ENCODE measurements around the gene ISY1.
"Not testable (repeated sequence)": the region's sequence is repeated elsewhere in the genome, so short reads cannot be mapped to it uniquely, and the experiment has no call there.

ISY1 gene

DNA sequence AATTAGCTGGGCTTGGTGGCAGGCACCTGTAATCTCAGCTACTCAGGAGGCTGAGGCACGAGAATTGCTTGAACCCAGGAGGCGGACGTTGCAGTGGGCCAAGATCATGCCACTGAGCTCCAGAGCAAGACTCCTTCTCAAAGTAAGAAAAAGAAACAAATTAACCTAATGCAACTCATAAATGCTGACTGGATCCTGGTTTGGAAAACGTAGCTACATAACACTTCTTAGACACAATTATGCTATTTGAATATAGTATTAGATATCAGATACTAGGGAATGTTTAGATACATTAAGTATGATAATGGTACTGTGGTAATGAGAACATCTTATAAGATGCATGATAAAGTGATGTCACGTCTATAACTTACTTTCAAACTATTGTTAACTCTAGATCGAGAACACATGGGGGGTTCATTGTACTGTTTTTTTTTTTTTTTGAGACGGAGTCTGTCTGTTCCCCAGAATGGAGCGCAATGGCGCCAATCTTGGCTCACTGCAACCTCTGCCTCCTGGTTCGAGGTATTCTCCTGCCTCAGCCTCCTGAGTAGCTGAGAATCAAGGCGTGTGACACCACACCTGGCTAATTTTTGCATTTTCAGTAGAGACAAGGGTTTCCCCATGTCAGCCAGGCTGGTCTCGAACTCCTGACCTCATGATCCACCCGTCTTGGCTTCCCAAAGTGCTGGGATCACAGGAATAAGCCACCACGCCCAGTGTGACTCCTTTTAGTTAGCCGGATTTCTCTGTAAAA, 5.9 kb upstream of the ISY1 start:
- in situ Hi-C loops (cut with MboI; ENCODE audit: low sequenced_read_pairs) = no loop called here

DNA sequence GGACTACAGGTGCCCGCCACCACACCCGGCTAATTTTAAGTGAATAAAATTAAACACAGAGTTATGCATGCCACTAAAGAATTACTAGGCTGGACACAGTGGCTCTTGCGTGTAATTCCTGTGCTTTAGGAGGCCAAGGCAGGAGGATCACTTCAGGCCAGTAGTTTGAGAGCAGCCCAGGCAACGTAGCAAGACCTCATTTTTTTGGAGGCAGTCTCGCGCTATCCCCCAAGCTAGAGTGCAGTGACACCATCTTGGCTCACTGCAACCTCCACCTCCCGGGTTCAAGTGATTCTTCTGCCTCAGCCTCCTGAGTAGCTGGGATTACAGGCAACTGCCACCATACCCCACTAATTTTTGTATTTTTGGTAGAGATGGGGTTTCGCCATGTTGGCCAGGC, 4.7 kb upstream of the ISY1 start:
- in situ Hi-C loops (cut with MboI; ENCODE audit: low sequenced_read_pairs) = not testable (repeated sequence)

DNA sequence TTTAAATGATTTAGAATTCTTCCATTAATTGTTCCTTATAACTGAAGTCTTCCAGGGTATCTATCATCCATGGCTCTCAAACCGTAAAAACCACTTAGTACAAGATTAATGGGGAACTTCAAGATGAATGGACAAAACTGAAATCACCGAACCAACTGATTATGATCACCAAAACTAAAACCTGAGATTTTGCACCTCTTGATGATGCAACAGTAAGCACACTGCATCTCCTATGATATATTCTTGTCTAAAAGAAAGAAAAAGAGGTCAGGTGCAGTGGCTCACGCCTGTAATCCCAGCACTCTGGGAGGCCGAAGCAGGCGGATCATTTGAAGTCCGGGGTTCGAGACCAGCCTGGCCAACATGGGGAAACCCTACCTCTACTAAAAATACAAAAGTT, 3.6 kb upstream of the ISY1 start:
- in situ Hi-C loops (cut with MboI; ENCODE audit: low sequenced_read_pairs) = no loop called here

DNA sequence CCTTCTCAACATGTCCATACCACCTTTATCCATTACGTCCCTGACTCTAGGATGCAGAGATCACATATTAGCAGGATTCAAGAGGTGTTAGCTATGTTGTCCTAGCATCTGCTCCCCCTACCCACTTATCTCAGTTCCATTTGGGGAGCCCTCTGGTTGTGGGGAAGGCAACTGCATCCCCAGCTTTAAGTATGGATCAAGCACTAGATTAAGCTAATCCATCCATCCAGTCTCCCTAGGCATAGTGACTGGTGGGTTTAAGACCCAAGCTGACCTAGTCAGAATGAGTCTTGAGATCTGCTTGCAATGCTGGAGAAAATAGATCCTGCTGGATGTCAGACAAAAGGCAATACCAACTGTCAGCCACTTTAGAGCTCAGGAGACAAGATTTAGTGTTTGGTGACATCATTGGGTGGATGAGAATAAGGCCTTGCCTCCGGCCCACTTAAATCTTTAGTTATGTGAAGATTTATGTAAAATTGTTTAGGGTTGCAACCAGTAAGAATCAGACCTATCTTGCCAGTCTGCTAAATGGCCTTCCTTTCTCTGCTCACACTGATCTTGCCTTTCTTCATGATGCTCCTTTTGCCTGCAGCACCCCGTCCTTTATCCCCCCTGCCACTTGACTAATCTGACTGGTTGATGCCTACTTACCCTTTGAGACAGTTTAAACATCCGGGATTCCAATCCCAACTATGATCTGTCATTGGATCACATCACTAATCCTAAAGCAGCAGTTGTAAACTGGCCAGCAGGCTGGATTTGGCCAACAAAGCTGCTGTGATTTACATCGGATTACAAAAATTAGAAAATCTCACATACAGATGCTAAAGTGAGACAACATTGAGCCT, 2.1 kb upstream of the ISY1 start:
- in situ Hi-C loops (cut with MboI; ENCODE audit: low sequenced_read_pairs) = no loop called here

DNA sequence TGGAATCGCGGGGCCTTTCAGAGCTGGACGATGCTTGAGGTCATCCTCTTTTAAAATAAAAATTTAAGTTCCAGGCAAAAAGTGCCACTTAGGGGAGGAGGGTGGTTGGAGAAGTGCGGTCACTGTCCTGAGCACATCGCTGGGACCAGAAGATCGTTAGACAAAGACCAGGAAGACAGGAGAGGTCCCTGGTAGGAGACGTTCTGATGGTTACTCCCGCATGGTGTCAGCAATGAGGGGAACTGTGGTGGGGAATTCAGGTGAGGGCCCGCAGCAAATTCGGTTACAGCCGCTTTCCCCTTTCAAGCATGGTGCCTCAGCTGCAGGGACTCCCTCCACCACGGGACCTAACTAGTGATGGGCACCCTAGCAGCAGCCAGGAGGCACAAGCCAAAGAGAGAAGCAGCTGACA, 1.0 kb upstream of the ISY1 start:
- in situ Hi-C loops (cut with MboI; ENCODE audit: low sequenced_read_pairs) = no loop called here

DNA sequence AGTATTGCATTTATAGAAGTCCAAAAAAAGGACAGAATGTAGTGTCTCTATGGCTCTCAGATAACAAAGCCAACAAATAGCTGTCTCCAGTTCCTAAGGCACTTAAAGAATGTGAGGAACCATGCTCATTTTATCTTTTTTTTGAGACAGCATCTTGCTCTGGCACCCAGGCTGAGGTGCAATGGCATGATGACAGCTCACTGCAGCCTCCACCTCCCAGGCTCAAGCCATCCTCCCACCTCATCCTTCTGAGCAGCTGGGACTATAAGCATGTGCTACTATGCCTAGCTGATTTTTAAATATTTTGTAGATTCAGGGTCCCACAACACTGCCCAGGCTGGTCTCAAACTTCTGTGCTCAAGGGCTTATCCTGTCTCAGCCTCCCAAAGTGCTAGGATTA, 16.1 kb downstream of the ISY1 start:
- in situ Hi-C loops (cut with MboI; ENCODE audit: low sequenced_read_pairs) = no loop called here

DNA sequence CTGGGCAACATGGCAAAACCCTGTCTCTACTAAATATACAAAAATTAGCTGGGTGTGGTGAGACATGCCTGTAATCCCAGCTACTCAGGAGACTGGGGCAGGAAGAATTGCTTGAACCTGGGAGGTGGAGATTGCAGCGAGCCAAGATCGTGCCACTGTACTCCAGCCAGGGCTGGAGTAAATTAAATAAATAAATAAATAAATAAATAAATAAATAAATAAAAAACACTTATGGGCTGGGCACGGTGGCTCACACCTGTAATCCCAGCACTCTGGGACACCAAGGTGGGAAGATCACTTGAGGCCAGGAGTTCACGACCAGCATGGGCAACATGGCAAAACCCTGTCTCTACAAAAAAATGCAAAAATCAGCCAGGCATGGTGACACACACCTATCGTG, 19.9 kb downstream of the ISY1 start:
- in situ Hi-C loops (cut with MboI; ENCODE audit: low sequenced_read_pairs) = not testable (repeated sequence)

DNA sequence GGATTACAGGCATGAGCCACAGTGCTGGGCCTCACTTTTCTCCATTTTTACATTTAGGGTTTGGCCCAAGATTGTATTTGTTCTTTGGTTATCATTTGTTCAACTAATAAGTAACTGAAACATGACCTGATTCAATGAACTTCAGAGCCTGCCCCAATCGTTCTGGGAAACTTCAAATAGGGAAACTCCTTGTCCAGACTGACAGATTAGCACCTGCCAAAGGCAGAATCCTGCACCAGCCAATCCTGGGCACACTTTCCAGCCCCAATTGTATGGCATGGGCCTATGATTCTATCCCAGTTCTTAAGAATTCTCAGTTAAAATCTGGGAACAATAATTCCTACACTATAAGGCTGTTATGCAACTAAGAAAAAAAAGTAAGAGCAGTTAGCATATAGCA, 21.0 kb downstream of the ISY1 start:
- in situ Hi-C loops (cut with MboI; ENCODE audit: low sequenced_read_pairs) = no loop called here

DNA sequence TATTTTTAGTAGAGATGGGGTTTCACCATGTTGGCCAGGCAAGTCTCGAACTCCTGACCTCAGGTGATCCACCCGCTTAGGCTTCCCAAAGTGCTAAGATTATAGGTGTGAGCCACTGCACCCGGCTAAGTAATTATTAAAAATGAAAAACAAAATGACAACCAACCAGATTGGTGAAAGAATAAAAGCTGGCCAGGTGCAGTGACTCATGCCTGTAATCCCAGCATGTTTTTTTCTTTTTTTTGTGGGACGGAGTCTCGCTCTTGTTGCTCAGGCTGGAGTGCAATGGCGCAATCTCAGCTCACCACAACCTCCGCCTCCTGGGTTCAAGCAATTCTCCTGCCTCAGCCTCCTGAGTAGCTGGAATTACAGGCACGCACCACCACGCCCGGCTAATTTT, 24.6 kb downstream of the ISY1 start:
- in situ Hi-C loops (cut with MboI; ENCODE audit: low sequenced_read_pairs) = not testable (repeated sequence)

DNA sequence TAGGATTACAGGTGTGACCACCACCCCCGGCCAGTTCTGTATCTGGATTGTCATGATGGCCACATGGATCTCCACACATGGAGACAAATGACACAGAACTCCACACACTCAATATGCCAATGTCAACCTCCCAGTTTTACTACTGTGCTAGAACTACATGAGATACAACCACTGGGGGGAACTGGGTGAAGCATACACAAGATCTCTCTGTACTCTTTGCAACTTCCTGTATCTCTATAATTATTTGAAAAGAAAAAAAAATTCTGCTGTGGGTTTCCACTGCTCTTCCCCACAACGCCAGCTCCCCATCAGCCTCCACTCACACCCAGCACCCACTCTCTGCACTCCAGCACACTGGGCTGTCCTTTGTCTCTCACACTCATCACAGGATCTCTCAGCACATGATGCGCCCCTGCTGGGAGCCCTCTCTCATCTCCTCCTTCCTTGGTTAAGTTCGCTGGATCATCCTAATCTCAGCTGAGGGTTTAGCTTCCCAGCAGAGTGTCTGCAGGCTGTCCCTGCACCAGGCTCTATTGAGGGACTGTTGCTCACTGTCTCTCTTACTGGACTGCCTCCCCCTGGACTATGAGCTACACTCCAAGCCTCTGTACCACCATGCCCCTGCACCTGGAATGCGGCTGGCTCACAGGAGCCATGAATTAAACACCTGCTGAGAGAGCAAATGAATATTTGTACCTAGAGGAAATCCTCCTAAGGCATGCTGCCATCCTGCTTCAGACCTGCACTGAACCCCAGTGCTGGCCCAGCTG, 28.6 kb downstream of the ISY1 start:
- in situ Hi-C loops (cut with MboI; ENCODE audit: low sequenced_read_pairs) = no loop called here

DNA sequence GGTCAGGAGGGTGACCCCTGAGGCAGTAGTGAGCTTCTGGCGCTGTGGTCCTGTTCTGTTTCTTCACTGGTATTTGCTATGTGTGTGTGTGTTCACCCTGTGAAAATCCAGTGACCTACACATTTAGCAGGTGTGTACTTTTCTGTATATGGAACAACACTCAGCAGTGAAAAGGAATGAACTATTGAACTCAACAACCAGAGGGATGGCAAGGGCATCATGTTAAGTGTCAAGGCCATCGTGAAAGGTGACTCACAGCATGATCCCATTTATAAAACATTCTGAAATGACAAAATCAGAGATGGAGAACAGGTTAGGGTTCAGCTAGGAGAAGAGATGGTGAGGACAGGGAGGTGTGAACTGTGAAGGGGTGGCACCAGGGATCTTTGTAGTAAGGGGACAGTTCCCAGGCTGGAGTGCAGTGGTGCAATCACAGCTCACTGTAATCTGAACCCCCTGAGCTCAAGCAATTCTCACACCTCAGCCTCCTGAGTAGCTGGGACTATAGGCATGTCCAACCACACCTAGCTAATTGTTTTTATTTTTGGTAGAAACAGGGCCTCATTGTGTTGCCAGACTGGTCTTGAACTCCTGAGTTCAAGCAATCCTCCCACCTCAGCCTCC, 29.3 kb downstream of the ISY1 start:
- in situ Hi-C loops (cut with MboI; ENCODE audit: low sequenced_read_pairs) = no loop called here

DNA sequence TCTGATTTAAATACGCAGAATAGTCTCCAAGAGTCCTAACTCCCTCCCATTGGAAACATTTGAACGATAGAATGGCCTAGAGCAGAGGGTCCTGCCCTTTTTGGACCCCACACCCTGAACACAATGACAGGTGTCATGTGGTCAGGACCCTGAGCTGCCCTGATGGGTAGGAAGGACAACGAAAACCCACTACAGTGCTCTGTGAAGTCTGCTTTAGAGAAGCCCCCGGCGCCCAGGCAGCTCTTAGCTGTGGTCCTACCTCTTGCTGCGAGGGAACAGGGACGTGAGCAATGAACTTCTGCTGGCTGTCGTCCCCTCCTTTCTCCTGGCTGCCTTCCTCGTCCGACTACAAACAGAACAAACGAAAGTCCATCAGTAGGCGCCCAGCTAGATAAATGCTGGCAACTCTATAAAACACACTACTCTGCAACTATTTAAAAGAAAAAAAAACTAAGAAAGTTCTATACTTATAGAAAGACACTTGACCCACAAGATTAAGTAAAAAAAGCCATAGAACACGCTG, 30.5 kb downstream of the ISY1 start:
- in situ Hi-C loops (cut with MboI; ENCODE audit: low sequenced_read_pairs) = no loop called here

DNA sequence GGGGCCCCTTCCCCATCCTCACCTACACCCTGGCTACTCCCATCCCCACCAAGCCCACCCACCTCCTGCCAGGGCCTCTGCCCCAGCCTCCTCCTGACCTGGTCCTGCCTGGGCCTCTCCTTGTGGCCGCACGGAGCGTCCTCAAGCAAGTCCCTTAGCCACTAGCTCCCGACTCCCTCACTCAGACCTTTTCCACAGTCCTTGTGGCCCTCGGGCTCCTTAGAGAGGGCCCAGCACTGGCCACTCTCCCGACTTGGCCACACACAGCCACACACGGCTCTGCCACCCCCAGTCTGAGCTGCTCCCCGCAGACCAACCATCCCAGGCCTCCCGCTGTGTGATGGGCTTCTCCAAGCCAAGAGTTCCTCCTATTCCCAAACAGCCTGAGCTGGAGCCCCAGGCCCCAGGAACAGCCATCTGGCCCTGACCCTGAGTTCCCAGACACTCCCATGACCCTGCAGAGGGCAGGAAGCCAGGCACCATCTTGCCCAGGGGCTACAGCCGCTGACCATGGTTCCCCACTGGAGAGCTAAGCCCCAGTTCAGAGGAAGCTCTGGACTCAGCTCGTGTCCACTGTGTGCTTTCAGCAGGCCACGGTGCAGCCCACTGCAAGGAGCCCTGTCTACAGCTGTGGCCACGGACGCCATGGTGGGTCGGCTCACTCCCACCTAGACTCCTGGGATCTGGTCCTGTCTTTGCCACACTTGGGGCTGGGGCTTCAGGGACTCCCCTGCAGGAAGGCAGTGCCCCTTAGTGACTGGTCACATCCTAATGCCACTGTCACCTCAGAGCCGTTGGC, 32.3 kb downstream of the ISY1 start:
- in situ Hi-C loops (cut with MboI; ENCODE audit: low sequenced_read_pairs) = no loop called here

DNA sequence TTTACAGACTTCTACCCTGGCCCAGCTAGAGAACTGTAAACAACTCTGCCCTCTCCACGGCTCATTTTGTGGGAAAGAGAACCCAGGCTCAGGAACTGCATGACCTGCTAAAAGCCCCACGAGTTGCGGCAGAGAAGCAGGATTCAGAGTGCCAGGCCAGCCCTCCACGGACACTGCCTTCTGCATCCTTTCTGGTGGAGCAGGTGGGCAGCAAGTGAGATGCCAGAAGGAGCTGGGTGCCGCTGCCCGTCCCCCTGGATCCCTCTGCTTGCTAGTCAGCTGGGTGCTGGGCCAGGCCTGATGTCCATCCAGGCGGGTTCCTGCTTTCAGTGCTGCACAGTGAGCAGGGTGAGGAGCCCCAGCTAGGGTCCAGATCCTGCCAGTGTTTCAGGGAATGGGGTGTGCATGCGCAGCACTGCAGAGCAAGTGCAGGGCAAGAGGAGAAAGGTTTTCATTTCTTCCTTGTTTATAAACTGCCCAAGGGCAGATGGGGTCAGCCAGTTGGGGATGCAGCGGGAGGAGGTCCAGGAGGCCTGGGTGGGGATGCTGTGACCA, 34.1 kb downstream of the ISY1 start:
- in situ Hi-C loops (cut with MboI; ENCODE audit: low sequenced_read_pairs) = no loop called here

DNA sequence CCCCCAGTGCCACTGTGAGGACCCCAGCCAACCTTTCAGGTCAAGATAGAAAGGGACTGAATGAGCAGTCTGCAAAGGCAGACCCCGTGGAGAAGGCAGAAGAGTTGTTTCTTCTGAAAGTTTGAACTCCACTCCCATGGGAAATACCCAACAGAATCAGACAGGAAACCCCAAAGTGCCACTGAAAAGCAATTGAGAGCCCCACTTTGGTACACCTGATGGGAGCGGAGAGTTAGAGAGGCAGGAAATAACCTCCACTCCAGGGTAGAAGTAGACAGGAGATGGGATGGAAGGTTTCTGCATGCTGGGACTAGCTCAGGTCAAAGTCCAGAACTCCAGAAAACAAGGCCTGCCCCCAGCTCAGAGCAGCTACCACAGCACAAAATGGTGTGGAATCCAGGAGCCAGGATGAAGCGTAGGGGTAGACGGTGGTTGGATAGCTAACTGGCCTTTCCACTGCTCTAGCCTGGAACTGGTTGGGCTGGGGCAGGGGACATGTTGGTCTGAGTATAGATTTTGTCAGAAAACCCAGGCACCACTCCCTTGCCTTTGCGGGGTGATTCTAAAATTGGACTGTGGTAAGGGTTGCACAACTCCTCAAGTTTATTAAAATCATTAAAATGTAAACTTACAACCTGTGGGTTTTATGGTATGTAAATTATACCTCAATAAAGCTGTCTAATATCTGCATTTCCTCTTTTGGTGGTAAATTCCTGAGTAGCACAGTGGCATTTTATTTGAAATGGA, 37.4 kb downstream of the ISY1 start:
- in situ Hi-C loops (cut with MboI; ENCODE audit: low sequenced_read_pairs) = no loop called here

DNA sequence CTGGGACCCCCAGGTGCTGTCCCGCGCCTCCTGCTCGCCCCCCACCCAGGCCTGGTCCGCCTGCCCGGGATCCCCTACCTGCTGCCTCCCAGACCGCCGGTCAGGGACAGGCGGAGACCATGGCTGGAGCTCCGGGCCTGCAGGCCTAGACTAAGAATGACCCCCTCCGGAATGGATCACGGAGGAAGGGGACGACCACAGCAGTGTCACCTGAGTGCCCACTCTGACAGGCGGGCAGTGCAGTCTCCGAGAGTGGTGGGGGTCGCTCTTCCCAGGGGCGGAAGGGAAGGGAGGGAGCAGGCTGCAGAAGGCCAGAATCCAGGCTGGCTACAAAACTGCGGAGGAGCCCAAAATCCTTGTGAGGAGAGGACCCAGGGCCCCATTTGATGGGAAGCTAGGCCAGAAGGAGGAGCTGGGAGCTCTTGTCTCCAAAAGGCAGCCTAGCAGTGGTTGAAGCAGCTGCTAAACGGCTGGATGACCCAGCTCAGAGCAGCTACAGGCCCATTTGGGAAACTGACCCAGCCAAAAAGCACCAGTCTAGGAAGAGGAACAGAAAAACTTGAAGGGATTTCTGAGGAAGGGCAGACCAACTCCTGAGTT, 38.4 kb downstream of the ISY1 start:
- in situ Hi-C loops (cut with MboI; ENCODE audit: low sequenced_read_pairs) = no loop called here

DNA sequence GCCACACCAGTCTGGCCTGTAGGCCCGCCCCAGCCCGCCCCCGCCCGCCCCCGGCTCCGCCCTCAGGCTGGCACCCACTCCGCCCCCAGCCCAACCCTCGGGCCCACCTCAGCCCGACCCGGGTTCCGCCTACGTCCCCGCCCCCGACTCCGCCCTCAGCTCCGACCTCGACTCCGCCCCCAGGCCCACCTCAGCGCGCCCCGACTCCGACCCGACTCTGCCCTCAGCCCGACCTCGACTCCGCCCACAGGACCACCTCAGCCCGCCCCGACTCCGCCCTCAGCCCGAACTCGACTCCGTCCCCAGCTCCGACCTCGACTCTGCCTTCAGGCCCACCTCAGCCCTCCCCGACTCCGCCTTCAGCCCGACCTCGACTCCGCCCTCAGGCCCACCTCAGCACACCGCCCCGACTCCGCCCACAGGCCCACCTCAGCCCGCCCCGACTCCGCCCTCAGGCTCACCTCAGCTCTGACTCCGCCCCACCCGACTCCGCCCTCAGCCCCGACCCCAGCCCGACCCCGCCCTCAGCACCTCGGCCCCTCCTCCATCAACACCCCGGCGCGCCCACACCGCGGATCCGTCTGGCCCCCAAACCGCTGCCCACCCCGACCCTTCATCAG, 39.0 kb downstream of the ISY1 start, which contains the start of gene RAB43:
Gene RAB43, minus strand, starts transcription at position 13 of the 620 bp plus-strand sequence. CDS start 315 bp downstream, outside the sequence.
- in situ Hi-C loops (cut with MboI; ENCODE audit: low sequenced_read_pairs) = no loop called here
